Tibial artery (tissue), 4 donors: ENCODE data around the gene PLEKHA4.

Experiments
- DNase-seq, 2 donors: peaks; one replicate each; pipeline ENCODE4 v3.0.0-alpha.2; 2019
- H3K27ac ChIP-seq, 2 donors: fragments of 200-600 bp; sonication (generic) in 1 of 2; 1 replicate in 1 of 2; 2 replicates in 1 of 2; pipeline ENCODE4 v1.5.1; 2018 to 2019; ENCODE audit warnings: mild to moderate bottlenecking in 1 of 2
- H3K27me3 ChIP-seq, 2 donors: fragments of 200-600 bp; sonication (generic) in 1 of 2; one replicate each; pipeline versions ENCODE4 v1.5.1 to v1.6.0; 2016 to 2019
- H3K36me3 ChIP-seq, 3 donors: fragments of 200-600 bp; sonication (generic) in 2 of 3; one replicate each; pipeline ENCODE4 v1.5.1; 2016 to 2019; ENCODE audit warnings: mild to moderate bottlenecking in 2 of 3
- H3K4me1 ChIP-seq, 4 donors: fragments of 200-600 bp; sonication (generic) in 2 of 4; 1 replicate in 3 of 4; 2 replicates in 1 of 4; pipeline ENCODE4 v1.5.1; 2016 to 2019
- H3K4me3 ChIP-seq, 2 donors: fragments of 200-600 bp; sonication (generic) in 1 of 2; 1 replicate in 1 of 2; 2 replicates in 1 of 2; pipeline ENCODE4 v1.5.1; 2018 to 2019; ENCODE audit warnings: mild to moderate bottlenecking in 2 of 2
- H3K9me3 ChIP-seq, 3 donors: fragments of 200-600 bp; sonication (generic) in 1 of 3; one replicate each; pipeline ENCODE4 v1.5.1; 2016 to 2019
- intact Hi-C: fragments of 100-400 bp; cut with DNase I; formaldehyde crosslinking; loops from one replicate; pipeline ENCODE4 v1.15.0; 2023; ENCODE audit warnings: low total_unique reads
- TF ChIP-seq, protein P1 (sequence below), 2 experiments: fragments of 200-600 bp in 1 of 2; fragments of 450-650 bp in 1 of 2; IDR thresholded peaks; one replicate each; pipeline ENCODE4 v1.5.1; 2017 to 2019; ENCODE audit warnings: antibody characterized with exemption in 2 of 2, mild to moderate bottlenecking in 1 of 2, moderate library complexity in 1 of 2

PLEKHA4 gene

DNA sequence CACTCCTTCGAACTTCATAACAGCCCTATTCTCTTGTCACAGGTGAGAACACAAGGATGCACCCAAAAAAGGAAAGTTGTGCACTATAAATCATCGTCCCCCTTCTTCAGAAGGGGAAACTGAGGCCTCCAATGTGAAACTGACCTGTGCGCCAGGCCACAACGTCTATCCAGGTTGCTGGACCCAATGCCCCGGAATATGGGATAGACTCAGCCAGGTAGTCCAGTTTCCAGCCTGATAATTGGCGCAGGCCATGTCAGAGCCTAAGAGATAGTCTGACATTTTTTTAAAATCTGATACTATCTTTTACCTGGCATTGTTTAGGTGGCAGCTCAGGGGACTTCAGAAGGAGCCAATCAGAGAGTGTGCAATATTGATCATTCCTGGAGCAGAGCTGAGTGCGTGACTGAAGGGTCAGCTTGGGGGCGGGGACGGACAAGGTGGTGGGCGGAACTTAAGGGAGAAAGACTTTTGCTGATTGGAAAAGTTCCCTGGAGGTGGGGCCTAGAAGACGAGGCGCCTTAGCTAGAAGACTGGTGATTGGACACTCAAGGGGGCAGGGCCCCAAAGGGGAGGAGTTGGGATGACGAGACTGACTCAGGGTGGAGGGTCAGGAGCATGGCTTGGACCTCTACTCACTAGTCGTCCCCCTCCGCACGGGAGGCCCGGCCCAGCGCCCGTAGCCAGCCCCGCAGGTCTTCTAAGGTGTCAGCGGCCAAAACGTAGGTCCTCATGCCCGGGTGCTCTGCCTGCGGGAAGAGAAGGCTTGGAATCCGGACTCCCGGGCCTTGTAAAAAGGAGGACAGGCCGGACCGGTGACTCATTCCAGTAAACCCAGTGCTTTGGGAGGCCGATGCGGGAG lies 8.5 kb downstream of the PLEKHA4 start:
- intact Hi-C loops: no loop called here
- H3K27ac ChIP-seq: no peak overlapping the region
- no peak for DNase-seq
- peaks cover 0 to 37% (median 11%) of the 10 kb centered on the region in 3 donors for H3K36me3 ChIP-seq
- H3K27me3 ChIP-seq: no peaks in the 10 kb centered on the region
- no peak overlapping the region for H3K4me3 ChIP-seq
- TF ChIP-seq, protein P1, sequence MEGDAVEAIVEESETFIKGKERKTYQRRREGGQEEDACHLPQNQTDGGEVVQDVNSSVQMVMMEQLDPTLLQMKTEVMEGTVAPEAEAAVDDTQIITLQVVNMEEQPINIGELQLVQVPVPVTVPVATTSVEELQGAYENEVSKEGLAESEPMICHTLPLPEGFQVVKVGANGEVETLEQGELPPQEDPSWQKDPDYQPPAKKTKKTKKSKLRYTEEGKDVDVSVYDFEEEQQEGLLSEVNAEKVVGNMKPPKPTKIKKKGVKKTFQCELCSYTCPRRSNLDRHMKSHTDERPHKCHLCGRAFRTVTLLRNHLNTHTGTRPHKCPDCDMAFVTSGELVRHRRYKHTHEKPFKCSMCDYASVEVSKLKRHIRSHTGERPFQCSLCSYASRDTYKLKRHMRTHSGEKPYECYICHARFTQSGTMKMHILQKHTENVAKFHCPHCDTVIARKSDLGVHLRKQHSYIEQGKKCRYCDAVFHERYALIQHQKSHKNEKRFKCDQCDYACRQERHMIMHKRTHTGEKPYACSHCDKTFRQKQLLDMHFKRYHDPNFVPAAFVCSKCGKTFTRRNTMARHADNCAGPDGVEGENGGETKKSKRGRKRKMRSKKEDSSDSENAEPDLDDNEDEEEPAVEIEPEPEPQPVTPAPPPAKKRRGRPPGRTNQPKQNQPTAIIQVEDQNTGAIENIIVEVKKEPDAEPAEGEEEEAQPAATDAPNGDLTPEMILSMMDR (IDR thresholded peaks at IDR 0.05): no peak
- no peaks in the 10 kb centered on the region for H3K9me3 ChIP-seq
- H3K4me1 ChIP-seq: no peaks in the 10 kb centered on the region

DNA sequence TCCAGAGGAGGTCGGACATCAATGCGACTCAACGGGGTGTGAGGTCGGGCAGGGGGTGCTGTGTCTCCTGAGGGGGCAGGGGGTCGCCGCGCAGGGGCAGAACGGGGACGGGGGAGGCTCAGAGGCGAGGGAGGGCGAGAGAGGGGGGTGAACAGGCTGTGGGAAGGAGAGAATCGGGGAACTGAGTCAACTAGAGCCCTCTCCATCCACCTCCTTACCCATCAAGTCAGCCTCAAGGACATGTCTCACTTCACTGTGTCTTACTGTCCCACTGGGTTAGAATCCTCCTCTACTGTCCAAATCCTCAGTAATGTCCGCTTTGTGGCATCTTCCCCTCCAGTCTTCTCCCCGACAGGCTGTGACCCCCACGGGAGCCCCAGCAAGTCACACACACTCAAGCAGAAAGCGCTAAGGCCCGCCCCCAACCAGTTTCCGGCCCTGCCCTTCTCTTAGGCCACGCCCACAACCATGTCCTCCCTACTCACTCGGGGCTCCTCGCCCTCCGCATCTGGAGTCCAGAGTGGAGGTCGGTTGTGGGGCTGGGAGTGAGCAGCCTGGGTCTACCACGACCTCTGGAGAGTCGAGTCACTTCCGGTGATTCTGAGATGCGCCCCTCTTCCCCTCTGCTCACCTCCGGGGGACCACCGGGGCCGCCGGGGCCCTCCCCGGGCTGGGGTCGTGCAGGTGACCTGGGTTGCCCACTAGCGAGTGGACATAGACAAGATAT lies 9.3 kb downstream of the PLEKHA4 start:
- Histone ChIP-seq H3K9me3 (no peaks in the 10 kb centered on the region), H3K4me1 (no peaks in the 10 kb centered on the region), H3K4me3 (no peak overlapping the region), H3K27me3 (no peaks in the 10 kb centered on the region), H3K27ac (no peak overlapping the region), H3K36me3 (peaks cover 0 to 33% (median 4%) of the 10 kb centered on the region in 3 donors)
- DNase-seq: no peak
- intact Hi-C loops: no loop called here
- TF ChIP-seq, protein P1 (IDR thresholded peaks at IDR 0.05): no peak

DNA sequence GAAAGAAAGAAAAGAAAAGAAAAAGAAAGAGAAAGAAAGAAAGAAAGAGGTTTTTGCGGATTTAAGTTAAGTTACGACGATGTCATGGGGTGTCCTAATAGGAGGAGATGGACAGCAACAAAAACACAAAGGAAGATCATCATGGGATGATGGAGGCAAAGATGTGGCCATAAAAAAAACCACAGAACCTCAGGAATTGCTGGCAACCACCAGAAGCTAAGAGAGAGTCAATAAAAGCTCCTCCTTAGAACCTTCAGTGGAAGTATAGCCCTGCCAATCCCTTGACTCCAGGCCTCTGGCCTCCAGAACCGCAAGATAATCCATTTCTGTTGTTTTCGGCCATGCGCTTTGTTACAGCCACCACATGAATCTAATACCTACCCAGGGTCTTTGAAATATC lies 11.5 kb downstream of the PLEKHA4 start:
- intact Hi-C loops: no loop called here

DNA sequence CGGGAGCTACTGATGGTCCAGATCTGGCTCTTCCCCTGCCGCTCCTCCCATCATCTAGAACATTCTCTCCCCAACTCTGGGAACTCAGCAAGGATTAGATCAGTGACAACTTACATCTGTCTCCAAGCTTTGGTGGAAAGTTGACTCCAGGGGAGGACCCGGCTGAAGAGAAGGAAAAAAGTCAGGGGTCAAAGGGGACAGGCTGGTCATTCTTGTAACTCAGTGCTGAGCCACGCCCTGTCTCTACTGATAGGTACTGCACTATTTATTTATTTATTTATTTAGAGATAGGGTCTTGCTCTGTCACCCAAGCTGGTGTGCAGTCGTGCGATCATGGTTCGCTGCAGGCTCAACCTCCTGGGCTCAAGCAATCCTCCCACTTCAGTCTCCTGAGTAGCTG lies 14.3 kb downstream of the PLEKHA4 start:
- intact Hi-C loops: no loop called here
- TF ChIP-seq, protein P1 (IDR thresholded peaks at IDR 0.05): no peak
- Histone ChIP-seq H3K27me3 (no peaks in the 10 kb centered on the region), H3K4me1 (no peaks in the 10 kb centered on the region), H3K9me3 (no peaks in the 10 kb centered on the region), H3K27ac (no peak overlapping the region), H3K36me3 (peaks cover 0 to 17% (median 0%) of the 10 kb centered on the region in 3 donors), H3K4me3 (no peak overlapping the region)
- no peak for DNase-seq

More for the DNA sequence above, 11.5 kb downstream of the PLEKHA4 start:
- TF ChIP-seq, protein P1 (IDR thresholded peaks at IDR 0.05): no peak
- no peaks in the 10 kb centered on the region for H3K27me3 ChIP-seq
- H3K36me3 ChIP-seq: peaks cover 0 to 38% (median 4%) of the 10 kb centered on the region in 3 donors
- no peaks in the 10 kb centered on the region for H3K9me3 ChIP-seq
- DNase-seq: no peak
- H3K4me1 ChIP-seq: no peaks in the 10 kb centered on the region
- no peak overlapping the region for H3K4me3 ChIP-seq
- H3K27ac ChIP-seq: no peak overlapping the region

DNA sequence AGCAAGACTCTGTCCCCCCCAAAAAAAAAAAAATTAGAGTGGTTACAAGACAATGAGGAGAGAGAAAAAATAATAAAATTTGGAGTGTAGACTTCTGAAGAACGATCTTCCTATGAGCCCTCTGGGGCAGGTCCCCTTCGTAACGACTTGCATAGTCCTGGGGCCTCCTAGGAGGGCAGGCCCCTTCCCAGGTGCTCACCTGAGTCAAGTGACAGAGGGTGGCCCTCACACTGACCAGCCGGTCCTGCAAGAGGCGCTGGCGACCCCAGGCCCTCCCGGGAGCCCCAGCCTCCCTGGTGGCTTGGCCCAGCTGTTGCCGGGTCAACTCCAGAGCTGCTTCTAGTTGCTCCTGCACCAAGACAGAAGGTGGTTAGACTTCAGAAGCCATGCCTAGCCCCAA lies 14.9 kb downstream of the PLEKHA4 start:
- Histone ChIP-seq H3K9me3 (no peaks in the 10 kb centered on the region), H3K4me1 (no peaks in the 10 kb centered on the region), H3K27ac (no peak overlapping the region), H3K4me3 (no peak overlapping the region), H3K27me3 (no peaks in the 10 kb centered on the region), H3K36me3 (peaks cover 0 to 15% (median 0%) of the 10 kb centered on the region in 3 donors)
- DNase-seq: no peak
- intact Hi-C loops: no loop called here
- TF ChIP-seq, protein P1 (IDR thresholded peaks at IDR 0.05): no peak
